H1 (cell line): ENCODE measurements around the gene KCTD15. TPM values are rescaled to one million over a fixed set of nuclear protein-coding genes. Genes with fewer than 3 reads are reported as not detected.
A peak's percentile ranks its signal among the peaks of the same experiment; 100 is the strongest.

ENCODE experiments used
- CTCF ChIA-PET: fragments of 300-600 bp; sonication (Branson Sonifier 250); formaldehyde crosslinking; loops from one replicate; lab custom pipeline; 2021; ENCODE audit not compliant: partially characterized antibody; lab: Charles Lee
- POLR2A ChIA-PET: fragments of 300-600 bp; sonication (Branson Sonifier 250); formaldehyde crosslinking; loops from one replicate; lab custom pipeline; 2021; ENCODE audit warnings: inconsistent platforms; ENCODE audit not compliant: partially characterized antibody; lab: Charles Lee
- DNase-seq, 2 experiments: peaks; one replicate each; pipeline versions ENCODE4 v3.0.0 to v3.0.0-alpha.2; 2010 to 2022; ENCODE audit warnings: low spot score in 2 of 2, low read depth in 1 of 2, mixed read lengths in 1 of 2
- FAIRE-seq: peaks from 2 replicates; lab custom pipeline; 2011; peaks lifted over from hg19 to GRCh38; lab: Jason Lieb, UNC
- H2AFZ ChIP-seq: 2 replicates; pipeline ENCODE4 v1.8.1; 2012; ENCODE audit warnings: low read length, inconsistent platforms
- H2AK5ac ChIP-seq: 2 replicates; pipeline ENCODE4 v1.6.1; 2013; ENCODE audit warnings: low read depth, low read length
- H2BK120ac ChIP-seq: replicated peaks from 2 replicates; pipeline ENCODE3; 2013; ENCODE audit warnings: low read depth, low read length, inconsistent platforms
- H2BK12ac ChIP-seq: 2 replicates; pipeline ENCODE4 v1.6.1; 2013; ENCODE audit warnings: low read depth, low read length
- H2BK15ac ChIP-seq: 2 replicates; pipeline ENCODE4 v1.6.1; 2013; ENCODE audit warnings: low read length
- H2BK20ac ChIP-seq: 2 replicates; pipeline ENCODE4 v1.6.1; 2013; ENCODE audit warnings: low read length
- H2BK5ac ChIP-seq: 2 replicates; pipeline ENCODE4 v1.6.1; 2013; ENCODE audit warnings: low read depth, low read length
- H3K14ac ChIP-seq: 2 replicates; pipeline ENCODE4 v1.6.1; 2013; ENCODE audit warnings: inconsistent platforms; ENCODE audit not compliant: insufficient read length
- H3K18ac ChIP-seq: 2 replicates; pipeline ENCODE4 v1.6.1; 2013; ENCODE audit warnings: low read length; ENCODE audit errors: extremely low read depth
- H3K23ac ChIP-seq: 2 replicates; pipeline ENCODE4 v1.6.1; 2013; ENCODE audit warnings: inconsistent platforms; ENCODE audit not compliant: insufficient read length
- H3K23me2 ChIP-seq: 2 replicates; pipeline ENCODE4 v1.6.1; 2013; ENCODE audit warnings: low read depth, low read length
- H3K27ac ChIP-seq: 2 replicates; pipeline ENCODE4 v1.6.1; 2011; ENCODE audit warnings: low read depth, low read length, inconsistent platforms
- H3K27me3 ChIP-seq, 4 experiments: replicated peaks in 1 of 4; 1 replicate in 1 of 4; 2 replicates in 3 of 4; pipeline versions ENCODE4 v1.6.1 to v1.8.1; 2011 to 2013; ENCODE audit warnings: low read length in 3 of 4, mild to moderate bottlenecking in 3 of 4, inconsistent platforms in 2 of 4, mixed read lengths in 2 of 4, moderate library complexity in 1 of 4; ENCODE audit not compliant: control insufficient read depth in 3 of 4, insufficient read depth in 3 of 4; ENCODE audit errors: extremely low read depth in 1 of 4
- H3K36me3 ChIP-seq, 4 experiments: 2 replicates each; pipeline versions ENCODE4 v1.6.1 to v1.8.1; 2011 to 2013; ENCODE audit warnings: mild to moderate bottlenecking in 4 of 4, low read length in 3 of 4, moderate library complexity in 2 of 4, control low read depth in 1 of 4, inconsistent platforms in 1 of 4; ENCODE audit not compliant: insufficient read depth in 4 of 4, control insufficient read depth in 2 of 4
- H3K4ac ChIP-seq: replicated peaks from 2 replicates; pipeline ENCODE3; 2013; ENCODE audit warnings: low read length, low read depth, mixed read lengths, inconsistent platforms; ENCODE audit not compliant: insufficient read length
- H3K4me1 ChIP-seq, 4 experiments: replicated peaks in 1 of 4; 1 replicate in 1 of 4; 2 replicates in 3 of 4; pipeline versions ENCODE4 v1.6.1 to v1.8.1; 2011 to 2013; ENCODE audit warnings: low read length in 3 of 4, inconsistent platforms in 2 of 4, mixed read lengths in 1 of 4; ENCODE audit not compliant: insufficient read depth in 4 of 4, control insufficient read depth in 3 of 4
- H3K4me2 ChIP-seq, 2 experiments: 2 replicates each; pipeline versions ENCODE4 v1.6.1 to v1.8.1; 2011 to 2013; ENCODE audit warnings: low read depth in 2 of 2, low read length in 2 of 2, control low read depth in 1 of 2, inconsistent platforms in 1 of 2, mild to moderate bottlenecking in 1 of 2; ENCODE audit not compliant: insufficient read depth in 1 of 2
- H3K4me3 ChIP-seq, 4 experiments: fragments of 200-600, 300-600 bp in 1 of 4; sonication (generic), shearing (Covaris generic), sonication (Bioruptor Twin) in 1 of 4; 2 replicates each; pipeline versions ENCODE4 v1.5.1 to v1.8.1; 2011 to 2016; ENCODE audit warnings: low read length in 4 of 4, low read depth in 3 of 4, control low read depth in 2 of 4, inconsistent platforms in 2 of 4, mild to moderate bottlenecking in 2 of 4, mixed read lengths in 1 of 4, moderate library complexity in 1 of 4; ENCODE audit not compliant: insufficient read depth in 2 of 4; ENCODE audit errors: extremely low read depth in 1 of 4
- H3K56ac ChIP-seq: replicated peaks from 2 replicates; pipeline ENCODE3; 2013; ENCODE audit warnings: low read depth, mild to moderate bottlenecking, mixed read lengths, low read length, inconsistent platforms; ENCODE audit not compliant: insufficient read length
- H3K79me1 ChIP-seq: 2 replicates; pipeline ENCODE4 v1.6.1; 2013; ENCODE audit warnings: low read depth, low read length, control low read depth
- H3K79me2 ChIP-seq, 2 experiments: 2 replicates each; pipeline versions ENCODE4 v1.6.1 to v1.8.1; 2012 to 2013; ENCODE audit warnings: low read length in 2 of 2, mild to moderate bottlenecking in 2 of 2, inconsistent platforms in 1 of 2; ENCODE audit not compliant: insufficient read depth in 2 of 2, control insufficient read depth in 1 of 2
- H3K9ac ChIP-seq, 4 experiments: replicated peaks in 1 of 4; 1 replicate in 1 of 4; 2 replicates in 3 of 4; pipeline versions ENCODE4 v1.6.1 to v1.8.1; 2011 to 2013; ENCODE audit warnings: low read depth in 3 of 4, low read length in 3 of 4, control low read depth in 2 of 4, mild to moderate bottlenecking in 2 of 4, moderate library complexity in 2 of 4, inconsistent platforms in 1 of 4; ENCODE audit errors: extremely low read depth in 1 of 4
- H3K9me3 ChIP-seq, 2 experiments: 2 replicates each; pipeline versions ENCODE4 v1.6.1 to v1.8.1; 2012 to 2013; ENCODE audit warnings: mild to moderate bottlenecking in 2 of 2, moderate library complexity in 2 of 2, control low read depth in 1 of 2, inconsistent platforms in 1 of 2, low read depth in 1 of 2, low read length in 1 of 2, mixed read lengths in 1 of 2; ENCODE audit not compliant: insufficient read depth in 2 of 2
- H4K20me1 ChIP-seq, 2 experiments: replicated peaks in 1 of 2; 2 replicates each; pipeline versions ENCODE3 to v1.8.1; 2011 to 2013; ENCODE audit warnings: inconsistent platforms in 2 of 2, low read length in 2 of 2, mild to moderate bottlenecking in 1 of 2; ENCODE audit not compliant: insufficient read depth in 2 of 2, control insufficient read depth in 1 of 2
- H4K5ac ChIP-seq: 2 replicates; pipeline ENCODE4 v1.6.1; 2013; ENCODE audit warnings: low read length, low read depth, mixed read lengths, inconsistent platforms; ENCODE audit not compliant: insufficient read length
- H4K8ac ChIP-seq: 2 replicates; pipeline ENCODE4 v1.8.0; 2013; ENCODE audit warnings: mild to moderate bottlenecking, moderate library complexity, low read length, inconsistent platforms; ENCODE audit not compliant: insufficient read depth; ENCODE audit errors: extremely low read depth
- H4K91ac ChIP-seq: replicated peaks from 2 replicates; pipeline ENCODE3; 2013; ENCODE audit warnings: low read length, mixed read lengths, inconsistent platforms; ENCODE audit not compliant: insufficient read length
- CEBPB ChIP-seq: IDR thresholded peaks from 2 replicates; pipeline ENCODE4 v1.6.1; 2012; ENCODE audit warnings: low read depth, low read length
- EGR1 ChIP-seq: IDR thresholded peaks from 2 replicates; pipeline ENCODE4 v1.6.1; 2011; ENCODE audit warnings: low read depth, low read length, borderline replicate concordance
- HDAC2 ChIP-seq, 2 experiments: fragments of 300-600 bp in 1 of 2; sonication (generic) in 1 of 2; IDR thresholded peaks; 2 replicates each; pipeline ENCODE4 v1.6.1; 2011 to 2012; ENCODE audit warnings: low read depth in 2 of 2, low read length in 2 of 2, mild to moderate bottlenecking in 2 of 2, moderate library complexity in 2 of 2, borderline replicate concordance in 1 of 2, inconsistent platforms in 1 of 2
- JUND ChIP-seq: IDR thresholded peaks from 2 replicates; pipeline ENCODE4 v1.6.1; 2011; ENCODE audit warnings: mild to moderate bottlenecking, improper control_type of control experiment, low read length
- POU5F1 ChIP-seq: IDR thresholded peaks from 2 replicates; pipeline ENCODE4 v1.6.1; 2011; ENCODE audit warnings: low read depth, mild to moderate bottlenecking, low read length, moderate library complexity
- SIN3A ChIP-seq, 2 experiments: IDR thresholded peaks in 1 of 2; conservative IDR thresholded peaks in 1 of 2; 2 replicates each; pipeline ENCODE4 v1.6.1; 2011 to 2012; ENCODE audit warnings: low read length in 2 of 2, improper control_type of control experiment in 1 of 2, low read depth in 1 of 2, mild to moderate bottlenecking in 1 of 2
- SRF ChIP-seq: IDR thresholded peaks from 2 replicates; pipeline ENCODE4 v1.6.1; 2011; ENCODE audit warnings: mild to moderate bottlenecking, low read depth, low read length, moderate library complexity
- WGBS, 2 experiments: shearing (Covaris generic) in 1 of 2; methylation state at CpG; one replicate each; pipeline versions ENCODE4 v1.1.6 to v1.1.7; 2013 to 2015; ENCODE audit warnings: low lambda C conversion rate in 2 of 2, mixed read lengths in 2 of 2, inconsistent platforms in 1 of 2, low coverage in 1 of 2, missing lambda C conversion rate in 1 of 2; ENCODE audit not compliant: insufficient replicate concordance in 2 of 2, insufficient coverage in 1 of 2, insufficient read length in 1 of 2; ENCODE audit errors: extremely low coverage in 1 of 2, missing lambda C conversion rate in 1 of 2; 5-methylcytosine and 5-hydroxymethylcytosine counted together
- polyA plus RNA-seq, 7 experiments: library from polyadenylated mRNA; depleted of rRNA in 3 of 7; stranded (reverse) in 5 of 7; unstranded in 2 of 7; fragments of >200 nt in 5 of 7; fragments of 200-250 nt in 2 of 7; gene quantifications; 1 replicate in 5 of 7; 2 replicates in 1 of 7; 4 replicates in 1 of 7; pipeline versions ENCODE4 v1.2.1 to v1.2.3, GENCODE V29; 2011 to 2013; ENCODE audit warnings: missing spikeins in 2 of 7, mixed read lengths in 2 of 7
- total RNA-seq: library from RNA; stranded (reverse); fragmentation: NEBNext Ultra II Directional; extraction: Animal tissue kit (Norgen Biotek cat#: 25700); gene quantifications from 2 replicates; pipeline ENCODE4 v1.2.1, GENCODE V29; 2021
- TF ChIP-seq, protein P1 (sequence below): IDR thresholded peaks from 2 replicates; pipeline ENCODE4 v1.6.1; 2011; ENCODE audit warnings: low read length, improper control_type of control experiment

Gene KCTD15
- total and polyA plus RNA-seq, 2 of the 8 experiments (the other 6 are each of a cell fraction or from before 2014, with no cell fraction given): 25.1 to 27.0 TPM

GRCh38 chr19:33758541-33759013 lies 38.1 kb upstream of the KCTD15 start:
- CTCF ChIA-PET: interaction anchor here (1.3 to 4.7 kb wide), 3 partner anchors 11 to 512 kb away, joined by 3 to 47 read pairs (median 4); no protein-coding TSS in a partner anchor
- H3K27ac ChIP-seq: no peak overlapping the region
- TF ChIP-seq, protein P1, sequence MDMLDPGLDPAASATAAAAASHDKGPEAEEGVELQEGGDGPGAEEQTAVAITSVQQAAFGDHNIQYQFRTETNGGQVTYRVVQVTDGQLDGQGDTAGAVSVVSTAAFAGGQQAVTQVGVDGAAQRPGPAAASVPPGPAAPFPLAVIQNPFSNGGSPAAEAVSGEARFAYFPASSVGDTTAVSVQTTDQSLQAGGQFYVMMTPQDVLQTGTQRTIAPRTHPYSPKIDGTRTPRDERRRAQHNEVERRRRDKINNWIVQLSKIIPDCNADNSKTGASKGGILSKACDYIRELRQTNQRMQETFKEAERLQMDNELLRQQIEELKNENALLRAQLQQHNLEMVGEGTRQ: no peak
- TF ChIP-seq HDAC2 (IDR thresholded peaks at IDR 0.05; ENCODE audit: borderline replicate concordance in 1 of 2, low read depth in 2 of 2, low read length in 2 of 2): no peak
- no peak for TF ChIP-seq SRF
- TF ChIP-seq EGR1: no peak
- no peak for TF ChIP-seq POU5F1
- TF ChIP-seq SIN3A (conservative IDR thresholded peaks at IDR 0.05 in 1 of 2, IDR thresholded peaks at IDR 0.05 in 1 of 2; ENCODE audit: low read depth in 1 of 2, low read length in 2 of 2): no peak
- TF ChIP-seq CEBPB: no peak
- TF ChIP-seq JUND: no peak

More at GRCh38 chr19:33758541-33759013, 38.1 kb upstream of the KCTD15 start:
- Histone ChIP-seq H3K4me3 (no peak overlapping the region), H3K79me2 (no peaks in the 10 kb centered on the region), H3K36me3 (no peaks in the 10 kb centered on the region; a peak in 1 of 8 replicates), H2BK15ac (no peak overlapping the region), H3K9ac (no peak overlapping the region), H3K4me2 (no peak overlapping the region), H2BK120ac (no peak overlapping the region), H4K20me1 (no peaks in the 10 kb centered on the region), H2BK20ac (no peak overlapping the region), H3K4ac (no peak overlapping the region), H3K79me1 (no peaks in the 10 kb centered on the region), H3K18ac (no peak overlapping the region), H3K23ac (no peak overlapping the region), H3K4me1 (peaks cover 0 to 3% (median under 1%) of the 10 kb centered on the region in 4 experiments; a peak in 3 of 7 replicates), H3K27me3 (no peaks in the 10 kb centered on the region), H4K5ac (no peak overlapping the region), H3K56ac (no peak overlapping the region), H2AK5ac (no peak overlapping the region), H2BK12ac (0 out of 2 replicates have a peak overlapping the region, but pooled peaks have one; percentile 27), H3K23me2 (no peaks in the 10 kb centered on the region; the same call in 1 of the 2 replicates), H2BK5ac (no peak overlapping the region), H2AFZ (no peak overlapping the region), H4K91ac (no peak overlapping the region), H4K8ac (no peak overlapping the region), H3K9me3 (no peaks in the 10 kb centered on the region), H3K14ac (no peak overlapping the region)
- DNase-seq (no peak), FAIRE-seq (no peak)
- 87% methylated on average over 12 of the region's 12 CpGs; no CpG with 5 or more reads in 1 of the 2 experiments for WGBS, 2 experiments
- POLR2A ChIA-PET: interaction anchor here (0.9 kb wide), 1 partner anchor 11 kb away, joined by 3 read pairs; no protein-coding TSS in a partner anchor
